HG02588 (cell line): ENCODE results near the gene RFC2.
"Not testable (repeated sequence)": the region's sequence is repeated elsewhere in the genome, so short reads cannot be mapped to it uniquely, and the experiment has no call there.

Experiments used
- ATAC-seq: cut with Tn5 transposase; IDR thresholded peaks from one replicate; pipeline ENCODE4 v1.9.1; 2021; ENCODE audit warnings: mild to moderate bottlenecking, moderate library complexity; ENCODE audit not compliant: unreplicated experiment

Gene RFC2

DNA sequence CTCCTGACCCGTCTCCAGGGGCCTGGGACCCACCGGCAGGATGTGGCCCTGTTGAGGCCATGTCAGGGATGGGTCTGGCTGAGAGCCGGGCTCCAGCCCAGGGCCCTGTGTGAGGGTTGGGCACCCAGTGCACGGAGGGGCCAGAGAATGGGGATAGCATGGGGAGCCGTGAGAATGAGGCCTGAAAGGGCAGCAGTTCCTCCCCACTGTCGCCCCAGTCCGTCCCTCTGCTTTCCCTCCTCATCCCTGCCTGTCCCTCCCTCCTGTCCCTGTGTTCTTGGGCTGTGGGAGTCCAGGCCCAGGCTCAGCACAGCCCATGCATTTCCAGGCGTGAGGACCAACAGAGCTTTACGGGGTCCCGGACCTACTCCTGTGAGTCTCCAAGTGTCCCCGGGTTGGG lies 34.8 kb downstream of the RFC2 start:
- ATAC-seq, result no peak

DNA sequence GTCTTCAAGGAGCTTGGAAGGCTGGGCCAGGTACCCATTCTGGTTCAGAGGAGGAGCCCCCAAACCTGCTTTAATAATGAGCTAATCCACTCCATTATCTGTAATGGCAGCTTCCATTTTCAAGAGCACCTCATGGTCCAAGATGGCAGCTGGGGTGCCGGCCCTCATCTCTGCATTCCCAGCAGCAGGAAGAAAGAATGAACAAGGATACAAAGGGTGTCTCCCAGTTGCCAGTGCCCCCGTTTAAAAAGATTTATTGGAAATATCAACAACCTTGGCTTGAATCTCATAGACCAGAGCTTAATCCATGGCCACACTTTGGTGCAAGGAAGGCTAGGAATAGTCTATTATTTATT lies 35.9 kb downstream of the RFC2 start:
- no peak for ATAC-seq

DNA sequence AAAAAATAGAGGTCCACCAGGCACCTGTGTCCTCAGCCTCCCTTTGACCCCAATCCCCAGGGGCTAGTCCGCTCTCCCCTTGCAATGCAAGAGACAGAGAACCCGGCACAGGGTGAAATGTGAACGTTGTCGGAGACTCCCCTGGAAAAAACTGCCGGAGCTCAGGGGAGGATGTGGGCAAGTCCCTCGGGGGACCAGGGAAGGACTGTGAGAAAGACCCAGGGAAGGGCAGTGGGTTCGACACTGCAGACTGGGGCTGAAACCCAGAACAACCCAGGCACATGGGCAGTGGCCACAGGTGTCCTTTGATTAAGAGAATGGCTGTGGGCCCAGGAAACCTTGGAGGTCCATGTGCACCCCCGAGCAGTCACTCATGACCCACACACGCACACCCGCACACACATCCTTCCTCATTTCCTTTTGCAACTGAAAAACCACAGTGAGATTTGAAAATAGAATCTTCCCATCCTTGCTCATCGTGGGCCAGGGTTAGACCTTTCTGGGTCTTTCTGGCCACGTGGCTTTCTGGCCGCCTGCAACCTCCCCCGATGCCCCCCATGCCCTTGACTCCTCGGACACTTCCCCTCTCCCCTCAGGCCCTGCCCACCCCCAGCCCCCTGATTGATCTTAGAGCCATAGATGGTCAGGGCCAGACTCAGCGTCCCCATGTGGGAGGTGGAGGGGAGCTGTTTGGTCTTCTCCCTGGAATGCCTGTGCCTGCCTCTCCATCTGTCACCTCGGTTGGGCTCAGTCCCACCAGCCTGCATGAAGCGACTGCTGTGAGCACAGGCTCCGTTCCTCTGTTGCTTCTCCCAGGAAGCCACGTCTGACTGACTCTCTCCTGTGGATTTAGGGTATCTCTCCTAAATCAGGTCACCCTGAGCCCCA lies 36.5 kb downstream of the RFC2 start:
- ATAC-seq, result peak; percentile 49

DNA sequence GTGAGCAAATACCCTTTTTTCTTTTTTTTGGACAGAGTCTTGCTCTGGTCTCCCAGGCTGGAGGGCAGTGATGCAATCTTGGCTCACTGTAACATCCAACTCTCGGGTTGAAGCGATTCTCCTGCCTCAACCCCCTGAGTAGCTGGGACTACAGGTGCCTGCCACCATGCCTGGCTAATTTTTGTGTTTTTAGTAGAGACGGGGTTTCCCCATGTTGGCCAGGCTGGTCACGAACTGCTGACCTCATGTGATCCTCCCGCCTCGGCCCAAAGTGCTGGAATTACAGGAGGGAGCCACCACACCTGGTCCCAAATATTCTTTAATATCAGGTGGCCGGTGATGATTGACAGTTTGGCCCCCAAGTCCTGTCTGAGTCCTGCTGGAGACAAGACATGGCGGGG lies 37.8 kb downstream of the RFC2 start:
- no peak for ATAC-seq

DNA sequence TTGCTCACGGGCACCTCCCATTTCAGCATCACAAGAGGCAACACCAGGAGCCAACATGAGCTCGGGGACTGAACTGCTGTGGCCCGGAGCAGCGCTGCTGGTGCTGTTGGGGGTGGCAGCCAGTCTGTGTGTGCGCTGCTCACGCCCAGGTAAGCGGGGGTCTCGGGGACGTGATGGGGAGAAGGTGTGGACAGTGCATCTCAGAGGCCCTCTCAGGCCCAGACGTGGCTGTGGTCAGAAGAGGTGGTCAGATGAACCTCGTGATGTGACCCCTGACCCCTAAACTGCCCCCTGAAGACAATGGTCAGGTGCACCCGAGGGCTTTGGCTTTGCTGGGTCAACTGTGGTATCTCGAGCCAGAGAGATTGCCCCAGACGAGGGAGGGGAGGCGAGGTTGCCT lies 38.3 kb downstream of the RFC2 start:
- no peak for ATAC-seq

DNA sequence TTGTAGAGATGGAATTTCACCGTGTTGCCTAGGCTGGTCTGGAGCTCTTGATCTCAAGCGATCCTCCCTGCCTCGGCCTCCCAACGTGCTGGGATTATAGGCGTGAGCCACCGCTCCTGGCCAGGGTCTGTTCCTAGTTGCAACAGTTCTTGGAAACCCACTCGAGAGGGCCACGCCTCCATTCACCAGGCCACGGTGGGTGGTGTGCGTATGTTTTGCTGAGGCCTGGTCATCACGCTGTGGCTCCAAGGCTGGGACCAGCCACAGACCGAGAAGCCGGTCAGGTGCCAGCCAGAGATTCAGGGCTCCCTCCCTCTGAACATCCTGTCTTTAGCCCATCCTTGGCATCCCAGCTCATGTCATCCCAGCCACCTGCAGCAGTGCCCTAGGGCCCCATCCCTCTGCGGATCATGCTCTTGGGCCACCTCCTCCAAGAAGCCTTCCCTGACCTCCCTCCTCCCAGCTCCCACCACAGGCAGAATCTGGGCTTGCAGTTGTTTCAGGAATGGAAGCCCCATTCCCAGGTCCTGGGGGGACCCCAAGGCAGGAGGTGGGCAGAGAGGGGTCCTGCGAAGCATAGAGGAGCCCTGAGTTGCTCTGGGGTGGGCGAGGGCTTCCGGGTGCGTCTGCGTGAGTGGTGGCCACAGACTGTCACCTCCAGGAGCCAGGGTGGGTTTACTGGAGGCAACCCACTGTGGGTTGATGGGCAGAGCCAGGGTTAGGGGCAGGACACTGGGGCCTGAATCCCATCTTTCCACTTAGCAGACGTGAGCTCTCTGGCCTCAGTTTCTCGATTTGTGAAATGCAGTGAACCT lies 39.2 kb downstream of the RFC2 start:
- no peak for ATAC-seq

DNA sequence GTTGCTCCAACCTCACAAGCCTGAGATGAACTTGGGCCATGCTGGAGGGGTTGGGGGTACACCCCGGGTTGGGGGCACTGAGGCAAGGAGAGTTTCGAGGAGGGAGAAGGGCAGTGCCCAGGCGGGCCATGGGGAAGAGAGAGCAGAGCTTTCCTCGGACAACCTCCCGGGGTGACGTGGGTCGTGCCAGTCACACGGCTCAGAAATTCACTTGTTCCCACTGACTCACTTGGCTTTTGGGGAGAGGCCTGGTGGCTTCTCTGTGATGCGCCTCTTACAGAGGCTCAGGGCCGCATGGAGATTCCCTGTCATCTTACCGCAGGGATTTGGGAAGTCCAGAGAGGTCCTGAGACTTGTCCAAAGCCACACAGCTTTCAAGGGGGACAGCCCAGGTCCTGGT lies 41.5 kb downstream of the RFC2 start:
- no peak for ATAC-seq

DNA sequence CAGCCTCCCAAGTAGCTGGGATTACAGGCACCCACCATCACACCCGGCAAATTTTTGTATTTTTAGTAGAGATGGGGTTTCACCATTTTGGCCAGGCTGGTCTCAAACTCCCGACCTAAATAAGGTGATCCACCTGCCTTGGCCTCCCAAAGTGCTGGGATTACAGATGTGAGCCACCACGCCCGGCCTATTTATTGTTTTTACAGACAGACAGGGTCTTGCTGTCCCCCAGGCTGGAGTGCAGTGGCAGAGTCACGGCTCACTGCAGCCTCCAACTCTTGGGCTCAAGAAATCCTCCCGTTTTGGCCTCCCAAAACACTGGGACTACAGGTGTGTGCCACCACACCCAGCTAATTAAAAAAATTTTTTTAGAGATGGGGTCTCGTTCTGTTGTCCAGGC lies 46.0 kb downstream of the RFC2 start:
- ATAC-seq, result not testable (repeated sequence)

DNA sequence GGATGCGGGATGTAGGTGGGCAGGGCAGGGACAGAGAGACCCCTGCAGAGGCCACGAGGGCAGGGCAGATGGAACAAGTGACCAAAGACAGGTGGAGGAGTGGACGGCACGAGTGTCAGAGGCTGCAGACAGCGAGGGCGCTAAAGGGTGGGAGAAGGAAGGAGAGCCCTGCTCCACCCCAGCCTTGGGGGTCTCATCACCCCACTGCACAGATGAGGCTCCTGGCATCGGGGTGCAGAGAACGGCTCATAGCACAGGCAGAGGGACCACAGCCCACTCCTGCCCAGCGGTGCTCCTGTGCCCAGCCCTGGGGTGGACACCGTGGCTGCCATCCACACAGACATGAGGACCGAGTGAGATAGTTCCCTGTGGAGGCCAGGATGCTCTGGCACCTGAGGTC lies 46.6 kb downstream of the RFC2 start:
- no peak for ATAC-seq

DNA sequence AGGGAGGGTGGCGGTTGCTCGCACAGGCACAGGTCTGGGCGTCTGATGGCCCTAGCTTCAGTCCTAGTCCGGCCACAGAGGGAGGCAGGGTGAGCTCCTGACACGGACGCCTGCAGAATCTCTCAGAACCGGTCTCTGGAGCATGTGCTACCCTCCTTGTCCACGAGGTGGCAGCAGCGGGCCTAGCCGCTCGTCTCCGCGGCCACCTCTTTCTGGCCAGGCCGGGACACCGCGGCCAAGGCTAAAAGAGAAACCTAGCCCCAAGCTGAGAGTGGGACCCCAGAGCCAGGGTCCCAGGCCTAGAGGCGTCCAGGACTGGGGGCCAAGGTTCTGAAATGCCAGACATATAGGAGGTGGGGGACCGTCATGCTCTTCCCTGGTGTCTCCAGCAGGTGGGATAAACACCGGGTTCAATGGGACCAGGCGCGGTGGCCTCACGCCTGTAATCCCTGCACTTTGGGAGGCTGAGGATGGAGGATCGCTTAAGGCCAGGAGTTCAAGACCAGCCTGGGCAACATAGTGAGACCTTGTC lies 47.5 kb downstream of the RFC2 start:
- no peak for ATAC-seq

DNA sequence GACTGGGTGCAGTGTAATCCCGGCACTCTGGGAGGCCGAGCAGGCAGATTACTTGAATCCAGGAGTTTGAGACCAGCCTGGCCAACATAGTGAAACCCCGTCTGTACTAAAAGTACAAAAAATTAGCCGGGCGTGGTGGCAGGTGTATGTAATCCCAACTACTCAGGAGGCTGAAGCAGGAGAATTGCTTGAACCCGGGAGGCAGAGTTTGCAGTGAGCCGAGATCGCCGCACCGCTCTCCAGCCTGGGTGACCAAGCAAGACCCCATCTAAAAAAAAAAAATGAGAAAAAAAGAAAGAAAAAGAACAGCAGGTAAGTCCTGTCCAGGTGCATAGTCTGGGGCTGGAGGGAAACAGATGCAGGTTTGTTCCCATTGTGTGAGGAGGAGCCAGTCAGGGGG lies 48.1 kb downstream of the RFC2 start:
- not testable (repeated sequence) for ATAC-seq

DNA sequence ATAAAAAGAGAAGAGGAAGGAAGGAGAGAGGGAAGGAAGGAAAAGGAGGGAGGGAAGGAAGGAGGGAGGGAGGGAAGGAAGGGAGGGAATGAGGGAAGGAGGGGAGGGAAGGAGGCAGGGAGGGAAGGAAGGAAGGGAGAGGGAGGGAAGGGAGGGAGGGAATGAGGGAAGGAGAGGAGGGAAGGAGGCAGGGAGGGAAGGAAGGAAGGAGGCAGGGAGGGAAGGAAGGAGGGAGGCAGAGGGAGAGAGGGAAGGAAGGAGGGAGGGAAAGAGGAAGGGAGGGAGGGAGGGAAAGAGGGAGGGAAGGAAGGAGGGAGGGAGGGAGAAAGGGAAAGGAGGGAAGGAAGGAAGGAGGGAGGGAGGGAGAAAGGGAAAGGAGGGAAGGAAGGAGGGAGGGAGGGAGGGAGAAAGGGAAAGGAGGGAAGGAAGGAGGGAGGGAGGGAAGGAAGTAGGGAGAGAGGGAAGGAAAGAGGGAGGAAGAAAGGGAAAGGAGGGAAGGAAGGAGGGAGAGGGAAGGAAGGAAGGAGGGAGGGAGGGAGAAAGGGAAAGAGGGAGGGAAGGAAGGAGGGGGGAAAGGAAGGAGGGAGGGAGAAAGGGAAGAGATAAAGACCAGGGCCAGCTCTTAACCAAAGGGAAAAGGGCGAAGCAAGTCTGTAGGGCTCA lies 50.1 kb downstream of the RFC2 start:
- no peak for ATAC-seq

DNA sequence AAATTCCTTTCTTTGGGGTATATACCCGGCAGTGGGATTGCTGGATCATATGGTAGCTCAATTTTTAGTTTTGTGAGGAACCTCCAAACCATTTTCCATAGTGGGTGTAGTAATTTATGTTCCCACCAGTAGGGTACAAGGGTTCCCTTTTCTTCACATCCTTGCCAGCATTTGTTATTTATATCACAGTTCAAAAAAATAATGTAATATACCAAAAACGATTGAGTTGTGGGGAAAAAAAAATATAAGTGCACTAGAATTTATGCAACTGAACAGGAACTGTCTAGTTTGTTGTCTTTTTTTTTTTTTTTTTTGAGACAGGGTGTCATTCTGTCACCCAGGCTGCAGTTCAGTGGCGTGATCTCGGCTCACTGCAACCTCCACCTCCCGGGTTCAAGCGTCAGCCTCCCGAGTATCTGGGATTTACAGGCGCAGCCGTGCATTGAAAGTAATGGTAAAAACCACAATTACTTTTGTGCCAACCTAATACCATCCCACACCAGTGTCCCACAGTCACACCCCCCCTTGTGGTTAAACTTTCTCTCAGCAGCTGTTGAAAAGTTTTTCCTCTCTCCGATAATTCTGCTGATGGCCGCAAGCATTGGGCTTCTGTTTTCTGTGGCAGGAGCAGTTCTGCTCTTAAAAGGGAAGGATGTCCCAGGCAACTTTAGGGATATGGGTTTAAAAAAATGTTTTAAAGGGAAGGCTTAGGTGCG lies 51.2 kb downstream of the RFC2 start:
- ATAC-seq, result no peak

DNA sequence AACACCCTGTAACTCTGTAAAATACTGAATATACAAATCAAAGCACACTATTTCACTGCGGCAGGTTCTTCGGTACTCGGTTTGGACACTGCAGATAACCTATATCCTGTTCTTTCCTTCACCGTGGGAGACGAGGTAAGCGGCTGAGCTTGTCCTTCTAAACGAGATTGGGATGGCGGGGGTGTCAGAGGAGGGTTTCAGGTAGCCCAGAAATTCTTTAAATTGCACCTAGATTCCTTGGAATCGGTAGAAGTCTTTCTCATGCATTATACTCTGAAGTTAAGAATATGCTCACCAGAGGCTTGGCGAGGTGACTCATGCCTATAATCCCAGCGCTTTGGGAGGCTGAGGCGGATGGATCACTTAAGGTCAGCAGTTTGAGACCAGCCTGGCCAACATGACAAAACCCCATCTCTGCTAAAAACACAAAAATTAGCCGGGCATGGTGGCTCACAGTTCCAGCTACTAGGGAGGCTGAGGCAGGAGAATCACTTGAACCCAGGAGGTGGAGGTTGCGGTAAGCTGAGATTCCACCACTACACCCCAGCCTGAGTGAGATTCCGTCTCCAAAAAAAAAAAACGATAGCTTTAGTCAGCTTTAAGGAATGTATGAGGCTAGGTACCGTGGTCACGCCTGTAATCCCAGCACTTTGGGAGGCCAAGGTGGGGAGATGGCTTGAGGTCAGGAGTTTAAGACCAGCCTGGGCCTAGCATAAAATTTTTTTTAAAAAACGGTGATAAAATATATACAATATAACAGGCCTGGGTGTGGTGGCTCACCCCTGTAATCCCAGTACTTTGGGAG lies 54.4 kb downstream of the RFC2 start:
- ATAC-seq, result no peak

DNA sequence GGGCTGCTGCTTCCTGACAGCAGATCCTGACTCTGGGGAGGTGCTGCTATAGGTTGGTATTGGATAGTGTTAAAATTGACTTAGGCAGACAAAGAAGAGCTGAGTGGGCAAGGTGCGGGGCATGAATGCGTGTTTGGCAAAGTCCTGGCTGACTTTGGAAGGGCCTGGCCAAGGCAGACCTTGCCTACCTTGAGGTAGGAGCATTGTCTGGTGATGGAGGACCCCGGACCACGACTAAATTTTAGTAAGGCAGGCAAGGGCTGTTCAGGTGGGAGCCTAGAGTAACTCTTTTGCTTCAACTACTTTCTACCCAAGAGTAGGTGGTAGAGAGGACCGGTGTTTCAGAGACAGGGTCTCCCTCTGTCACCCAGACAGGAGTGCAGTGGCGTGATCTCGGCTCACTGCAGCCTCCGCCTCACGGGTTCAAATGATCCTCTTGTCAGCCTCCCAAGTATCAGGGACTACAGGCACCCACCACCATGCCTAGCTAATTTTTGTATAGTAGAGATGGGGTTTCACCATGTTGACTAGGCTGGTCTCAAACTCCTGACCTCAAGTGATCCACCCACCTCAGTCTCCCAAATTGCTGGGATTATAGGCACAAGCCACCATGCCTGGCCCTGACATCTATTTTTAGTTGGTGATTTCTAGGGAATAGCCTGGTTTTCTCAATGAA lies 56.6 kb downstream of the RFC2 start:
- ATAC-seq, result no peak

DNA sequence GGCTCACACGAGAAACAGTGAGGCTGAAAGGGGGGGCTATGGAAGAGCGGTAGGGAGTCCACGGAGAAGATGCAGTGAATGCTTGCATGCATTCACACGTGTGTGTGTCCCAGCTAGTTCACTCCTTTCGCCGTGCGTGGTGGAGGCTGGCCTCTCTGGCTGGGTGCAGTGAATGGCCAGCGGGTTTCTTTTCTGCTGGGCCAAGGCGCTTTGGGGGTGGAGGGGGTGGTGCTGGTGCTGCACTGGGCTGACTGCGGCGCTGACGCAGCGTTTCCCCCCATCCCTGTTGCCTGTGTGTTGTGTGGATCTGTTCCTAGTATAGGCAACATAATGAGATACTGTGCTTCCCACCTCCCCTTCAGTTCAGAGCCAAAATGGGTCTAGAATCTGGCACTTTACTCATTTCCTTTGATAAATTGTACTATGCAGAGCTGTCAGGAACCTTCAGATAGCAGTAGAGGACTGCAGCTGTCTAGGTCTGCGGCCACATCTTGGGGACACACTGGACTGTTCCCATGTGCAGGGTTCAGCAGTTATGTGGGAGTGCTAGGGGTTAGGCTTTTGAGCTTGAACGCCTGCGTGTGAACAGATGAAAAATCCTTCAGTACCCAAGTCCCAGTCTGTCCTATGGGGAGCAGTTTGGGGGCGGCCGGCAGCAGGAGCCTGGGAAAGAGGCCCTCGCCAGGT lies 58.1 kb downstream of the RFC2 start:
- not testable (repeated sequence) for ATAC-seq

DNA sequence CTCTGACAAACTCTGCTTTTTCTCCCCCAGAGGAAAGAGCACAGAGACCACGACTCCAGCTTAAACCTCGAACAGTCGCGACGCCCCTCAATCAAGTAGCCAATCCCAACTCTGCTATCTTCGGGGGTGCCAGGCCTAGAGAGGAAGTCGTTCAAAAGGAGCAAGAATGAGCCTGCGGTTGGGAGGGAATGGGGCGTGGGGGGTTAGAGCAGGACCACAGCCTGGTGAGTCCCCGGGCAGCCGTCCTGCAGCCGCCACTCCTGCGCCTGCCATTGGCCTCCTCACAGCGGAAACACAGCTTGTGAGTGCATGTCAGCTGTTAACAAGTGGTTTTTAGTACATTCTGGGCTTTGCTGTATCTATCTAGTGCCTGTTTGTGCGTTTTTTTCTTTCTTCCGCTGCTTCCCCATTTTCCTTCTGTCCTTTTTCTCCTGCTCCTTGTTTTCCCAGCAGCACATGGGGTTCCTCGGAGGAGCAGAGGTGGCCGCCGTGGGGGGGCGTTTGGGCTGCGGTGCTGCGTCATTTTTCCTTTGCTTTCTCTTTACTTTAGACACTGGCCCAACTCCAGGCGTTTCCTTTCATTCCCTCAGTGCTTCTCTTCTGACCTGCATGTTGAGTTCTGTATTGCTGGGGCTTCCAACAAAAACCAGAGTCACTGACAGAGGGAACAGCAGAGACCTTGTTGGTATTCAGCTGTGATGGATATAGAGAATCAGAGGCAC lies 58.9 kb downstream of the RFC2 start:
- ATAC-seq, result not testable (repeated sequence)

DNA sequence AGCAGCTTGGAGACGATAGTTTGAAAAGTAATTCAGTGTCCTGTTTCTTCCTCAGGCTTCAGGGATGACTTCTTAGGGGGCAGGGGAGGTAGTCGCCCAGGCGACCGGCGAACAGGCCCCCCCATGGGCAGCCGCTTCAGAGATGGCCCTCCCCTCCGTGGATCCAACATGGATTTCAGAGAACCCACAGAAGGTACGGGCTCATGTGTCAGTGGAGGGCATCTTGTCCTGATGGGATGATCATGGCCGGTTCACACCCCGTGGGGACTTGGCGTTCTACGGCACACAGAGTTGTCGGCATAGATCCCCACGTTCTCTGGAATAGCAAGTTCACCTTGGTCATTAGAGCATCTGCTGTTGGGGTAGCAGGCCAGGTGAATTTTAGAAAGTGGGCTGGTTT lies 59.5 kb downstream of the RFC2 start:
- no peak for ATAC-seq
